ENCODE data around the gene PTH1R. TPM values are rescaled to one million over a fixed set of nuclear protein-coding genes. Genes with fewer than 3 reads are reported as not detected.

The PTH1R gene
- total and polyA plus RNA-seq, 11 donors, result 2.1 to 23.4 (median 6.5) TPM

DNA sequence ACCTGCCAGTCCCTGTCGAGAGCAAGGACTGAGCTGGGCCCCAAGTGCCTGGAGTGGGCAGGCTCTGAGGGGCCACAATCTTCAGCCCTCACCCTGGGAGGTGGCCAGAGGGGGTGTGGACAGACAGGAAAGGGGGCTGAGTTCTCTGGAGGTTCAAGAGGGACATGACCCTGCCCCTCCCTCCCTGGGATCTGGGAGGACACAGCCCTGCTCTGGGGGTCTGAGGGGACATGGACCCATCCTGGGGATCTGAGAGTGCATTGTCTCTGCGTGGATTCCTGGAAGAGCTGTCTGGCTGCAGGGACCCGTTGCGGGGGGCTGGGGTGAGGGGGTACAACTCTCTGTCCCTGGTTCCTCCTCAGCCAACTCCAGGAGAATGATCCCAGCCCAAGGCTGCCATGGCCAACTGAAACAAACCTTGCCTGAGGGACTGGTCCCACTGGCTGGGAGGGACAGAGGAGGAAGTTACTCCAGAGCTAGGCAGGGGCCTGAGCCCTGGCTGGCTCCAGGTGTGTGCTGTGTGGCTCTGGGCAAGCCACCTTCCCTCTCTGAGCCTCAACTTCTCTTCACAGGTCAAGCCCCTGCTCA lies 29.0 kb downstream of the PTH1R start:
- no peak for ATAC-seq
- peak in 2 of 5 donors; percentile 18 to 23 for DNase-seq
- H3K4me1 ChIP-seq, result peaks cover 0 to 24% (median 19%) of the 10 kb centered on the region in 12 donors
- WGBS, 4 donors, result 71 to 84% (median 80%) methylated on average over 4 of the region's 4 CpGs
- H3K27me3 ChIP-seq, result no peaks in the 10 kb centered on the region
- no peak overlapping the region for H3K4me3 ChIP-seq
- intact Hi-C loops (cut with DNase I), result loop anchor here in 6 of 10 donors (5.0 kb wide), 2 partner anchors 39 to 199 kb away; no protein-coding TSS in a partner anchor
- H3K27ac ChIP-seq, result no peak overlapping the region
- no peaks in the 10 kb centered on the region for H3K36me3 ChIP-seq
- H3K9me3 ChIP-seq, result no peaks in the 10 kb centered on the region
- TF ChIP-seq, protein P1, sequence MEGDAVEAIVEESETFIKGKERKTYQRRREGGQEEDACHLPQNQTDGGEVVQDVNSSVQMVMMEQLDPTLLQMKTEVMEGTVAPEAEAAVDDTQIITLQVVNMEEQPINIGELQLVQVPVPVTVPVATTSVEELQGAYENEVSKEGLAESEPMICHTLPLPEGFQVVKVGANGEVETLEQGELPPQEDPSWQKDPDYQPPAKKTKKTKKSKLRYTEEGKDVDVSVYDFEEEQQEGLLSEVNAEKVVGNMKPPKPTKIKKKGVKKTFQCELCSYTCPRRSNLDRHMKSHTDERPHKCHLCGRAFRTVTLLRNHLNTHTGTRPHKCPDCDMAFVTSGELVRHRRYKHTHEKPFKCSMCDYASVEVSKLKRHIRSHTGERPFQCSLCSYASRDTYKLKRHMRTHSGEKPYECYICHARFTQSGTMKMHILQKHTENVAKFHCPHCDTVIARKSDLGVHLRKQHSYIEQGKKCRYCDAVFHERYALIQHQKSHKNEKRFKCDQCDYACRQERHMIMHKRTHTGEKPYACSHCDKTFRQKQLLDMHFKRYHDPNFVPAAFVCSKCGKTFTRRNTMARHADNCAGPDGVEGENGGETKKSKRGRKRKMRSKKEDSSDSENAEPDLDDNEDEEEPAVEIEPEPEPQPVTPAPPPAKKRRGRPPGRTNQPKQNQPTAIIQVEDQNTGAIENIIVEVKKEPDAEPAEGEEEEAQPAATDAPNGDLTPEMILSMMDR (IDR thresholded peaks at IDR 0.05), result no peak
- no peak for TF ChIP-seq POLR2A (IDR thresholded peaks at IDR 0.05)

DNA sequence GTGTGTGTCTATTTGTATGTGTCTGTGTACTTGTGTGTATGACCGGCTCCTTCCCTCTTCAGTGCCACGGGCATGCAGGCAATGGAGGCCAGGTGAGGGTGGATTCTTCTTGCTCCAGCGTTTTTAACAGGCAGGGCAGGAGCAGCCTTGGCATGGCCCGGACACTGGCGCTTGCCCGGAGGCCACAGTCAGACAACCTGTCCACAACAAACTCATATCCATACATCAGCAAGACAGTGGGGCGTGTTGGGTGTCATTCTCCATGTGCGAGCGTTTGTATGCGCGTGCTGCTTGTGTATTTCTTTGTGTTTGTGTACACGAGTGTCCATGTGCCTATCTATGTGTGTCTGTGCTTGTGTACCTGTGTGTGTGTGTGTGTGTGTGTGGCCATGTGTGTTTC lies 29.8 kb downstream of the PTH1R start:
- ATAC-seq, result no peak
- WGBS, 4 donors, result 82 to 90% (median 85%) methylated on average over 12 of the region's 12 CpGs
- Histone ChIP-seq H3K27ac (no peak overlapping the region), H3K9me3 (no peaks in the 10 kb centered on the region), H3K27me3 (no peaks in the 10 kb centered on the region), H3K4me3 (no peak overlapping the region), H3K4me1 (peaks cover 0 to 24% (median 19%) of the 10 kb centered on the region in 12 donors), H3K36me3 (no peaks in the 10 kb centered on the region)
- peak in 2 of 5 donors; percentile 14 to 16 for DNase-seq
- intact Hi-C loops (cut with DNase I), result loop anchor here in 6 of 10 donors (5.0 kb wide), 2 partner anchors 40 to 200 kb away; no protein-coding TSS in a partner anchor
- TF ChIP-seq, protein P1 (IDR thresholded peaks at IDR 0.05), result no peak
- TF ChIP-seq POLR2A (IDR thresholded peaks at IDR 0.05), result no peak

DNA sequence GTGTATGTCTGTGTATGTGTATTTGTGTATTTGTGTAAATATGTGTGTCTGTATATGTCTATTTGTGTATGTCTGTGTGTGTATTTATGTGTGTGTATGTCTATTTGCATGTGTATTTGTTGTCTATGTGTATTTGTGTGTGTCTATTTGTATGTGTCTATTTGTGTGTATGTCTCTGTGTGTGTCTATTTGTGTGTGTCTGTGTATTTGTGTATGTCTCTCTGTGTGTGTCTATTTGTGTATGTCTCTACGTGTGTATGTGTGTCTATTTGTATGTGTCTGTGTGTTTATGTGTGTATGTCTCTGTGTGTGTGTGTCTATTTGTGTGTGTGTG lies 30.4 kb downstream of the PTH1R start:
- intact Hi-C loops (cut with DNase I), result loop anchor here in 8 of 10 donors (2.0 to 5.0 kb wide), 3 partner anchors 41 to 201 kb away; no protein-coding TSS in a partner anchor
- ATAC-seq (no peak), DNase-seq (no peak)
- 35 to 54% (median 41%) methylated on average over 1 of the region's 1 CpG for WGBS, 4 donors
- H3K27ac ChIP-seq, result no peak overlapping the region
- H3K4me3 ChIP-seq, result no peak overlapping the region
- no peak for TF ChIP-seq POLR2A (IDR thresholded peaks at IDR 0.05)
- TF ChIP-seq, protein P1 (IDR thresholded peaks at IDR 0.05), result no peak
- peaks cover 0 to 24% (median 19%) of the 10 kb centered on the region in 12 donors for H3K4me1 ChIP-seq
- H3K36me3 ChIP-seq, result no peaks in the 10 kb centered on the region
- H3K27me3 ChIP-seq, result no peaks in the 10 kb centered on the region
- no peaks in the 10 kb centered on the region for H3K9me3 ChIP-seq

DNA sequence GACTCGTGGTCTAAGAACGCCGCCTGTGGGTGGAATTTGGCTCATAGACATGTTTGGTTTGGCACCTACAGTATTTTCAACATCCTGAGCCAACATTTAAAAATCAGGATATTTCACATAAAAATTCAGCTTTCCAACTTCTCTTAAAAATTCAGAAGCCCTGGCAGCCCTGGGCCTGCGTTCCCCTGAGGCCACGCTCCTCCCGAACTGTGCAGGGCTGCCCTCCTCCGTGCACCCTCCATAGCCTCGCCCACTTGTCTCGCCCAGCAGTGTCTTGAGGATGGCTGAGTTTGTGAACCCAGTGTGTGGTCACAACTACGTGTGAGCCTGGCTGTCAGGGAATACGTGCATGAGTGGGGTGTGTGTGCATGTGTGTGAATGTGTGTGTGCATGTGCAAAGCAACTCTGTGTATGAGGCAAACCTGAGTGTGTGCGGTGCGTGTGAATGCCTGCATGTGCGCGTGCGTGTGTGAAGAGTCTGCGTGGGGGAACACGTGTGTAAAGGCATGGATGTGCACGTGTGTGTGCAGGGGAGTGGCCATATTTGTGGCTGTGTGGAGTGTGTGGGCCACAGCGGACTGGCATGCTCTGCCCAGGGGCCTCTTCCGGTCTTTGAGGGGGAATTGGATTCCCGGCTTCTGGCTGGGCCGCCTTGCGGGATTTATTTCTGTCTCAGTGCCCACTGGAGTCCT lies 30.9 kb downstream of the PTH1R start:
- H3K4me1 ChIP-seq, result peaks cover 0 to 26% (median 19%) of the 10 kb centered on the region in 12 donors
- no peaks in the 10 kb centered on the region for H3K9me3 ChIP-seq
- ATAC-seq (peak in 3 of 4 donors; percentile 17 to 26 (median 21)), DNase-seq (peak in 2 of 5 donors; percentile 38 to 58)
- no peaks in the 10 kb centered on the region for H3K27me3 ChIP-seq
- 61 to 69% (median 65%) methylated on average over 24 of the region's 24 CpGs for WGBS, 4 donors
- H3K27ac ChIP-seq, result no peak overlapping the region
- H3K36me3 ChIP-seq, result no peaks in the 10 kb centered on the region
- intact Hi-C loops (cut with DNase I), result loop anchor here in 8 of 10 donors (2.0 to 5.0 kb wide), 3 partner anchors 41 to 201 kb away; no protein-coding TSS in a partner anchor
- H3K4me3 ChIP-seq, result no peak overlapping the region
- TF ChIP-seq POLR2A (IDR thresholded peaks at IDR 0.05), result no peak
- TF ChIP-seq, protein P1 (IDR thresholded peaks at IDR 0.05), result peak in 7 of 12 donors; percentile 10 to 45 (median 32)

All from heart left ventricle (tissue), 16 donors.